ENCODE results near the gene FAM171A1. TPM values are rescaled to one million over a fixed set of nuclear protein-coding genes. Genes with fewer than 3 reads are reported as not detected.
"Not testable (repeated sequence)": the region's sequence is repeated elsewhere in the genome, so short reads cannot be mapped to it uniquely, and the experiment has no call there.

Gene FAM171A1
- total and polyA plus RNA-seq, 2 donors (not counting 3 experiments of a cell fraction or from before 2014, with no cell fraction given) = 56.3 to 75.8 TPM

GRCh38 chr10:15411010-15411409 is 39.9 kb upstream of the FAM171A1 start:
- H3K4me3 ChIP-seq (replicated peaks in 1 of 3; ENCODE audit: insufficient read depth in 1 of 3, low read depth in 1 of 3, low read length in 3 of 3) = no peak overlapping the region

GRCh38 chr10:15409350-15409749 is 38.3 kb upstream of the FAM171A1 start:
- H3K79me2 ChIP-seq (ENCODE audit: control insufficient read depth, insufficient read depth, low read length); H2AFZ ChIP-seq (ENCODE audit: low read depth, low read length); DNase-seq (ENCODE audit: low read depth, low spot score); H3K9ac ChIP-seq (replicated peaks; ENCODE audit: extremely low read depth, insufficient read depth, low read length); H3K4me1 ChIP-seq (ENCODE audit: control insufficient read depth, extremely low read depth, insufficient read depth, low read length); intact Hi-C loops (cut with micrococcal nuclease); H3K9me1 ChIP-seq (replicated peaks; ENCODE audit: control insufficient read depth, extremely low read depth, insufficient read depth, low read length); POLR2A ChIA-PET; H3K27me3 ChIP-seq (ENCODE audit: control insufficient read depth in 2 of 2, insufficient read depth in 2 of 2, low read length in 2 of 2); BruUV-seq (replicated peaks); H3K4me2 ChIP-seq (ENCODE audit: insufficient read depth, low read length); H3K4me3 ChIP-seq (replicated peaks in 1 of 3; ENCODE audit: insufficient read depth in 1 of 3, low read depth in 1 of 3, low read length in 3 of 3); H3K36me3 ChIP-seq (ENCODE audit: control insufficient read depth in 2 of 2, extremely low read depth in 1 of 2, insufficient read depth in 2 of 2, low read length in 2 of 2); FAIRE-seq; dilution Hi-C loops (cut with MboI; ENCODE audit: extremely low pct_ligation_motif_present, low sequenced_read_pairs); CTCF ChIA-PET; H3K27ac ChIP-seq (ENCODE audit: insufficient read depth, low read depth, low read length); H3K9me3 ChIP-seq (replicated peaks; ENCODE audit: control insufficient read depth, insufficient read depth, low read length); H4K20me1 ChIP-seq (replicated peaks; ENCODE audit: control insufficient read depth, extremely low read depth, insufficient read depth, low read length): not testable (repeated sequence)

More at GRCh38 chr10:15411010-15411409, 39.9 kb upstream of the FAM171A1 start:
- POLR2A ChIA-PET = no interaction called here
- no peaks in the 10 kb centered on the region for H4K20me1 ChIP-seq (replicated peaks; ENCODE audit: control insufficient read depth, extremely low read depth, insufficient read depth, low read length)
- H3K27me3 ChIP-seq (ENCODE audit: control insufficient read depth in 2 of 2, insufficient read depth in 2 of 2, low read length in 2 of 2) = peaks cover 0 to 5% of the 10 kb centered on the region in 2 experiments
- intact Hi-C loops (cut with micrococcal nuclease) (no loop called here), dilution Hi-C loops (cut with MboI; ENCODE audit: extremely low pct_ligation_motif_present, low sequenced_read_pairs) (no loop called here)
- H3K4me1 ChIP-seq (ENCODE audit: control insufficient read depth, extremely low read depth, insufficient read depth, low read length) = no peaks in the 10 kb centered on the region
- no TSS peak for BruUV-seq (replicated peaks)
- CTCF ChIA-PET = interaction anchor here (1.4 to 1.6 kb wide), 2 partner anchors 9 to 40 kb away, joined by 3 to 5 read pairs; partner anchors contain the start of gene FAM171A1
- no peaks in the 10 kb centered on the region for H3K79me2 ChIP-seq (ENCODE audit: control insufficient read depth, insufficient read depth, low read length)
- H3K36me3 ChIP-seq (ENCODE audit: control insufficient read depth in 2 of 2, extremely low read depth in 1 of 2, insufficient read depth in 2 of 2, low read length in 2 of 2) = no peaks in the 10 kb centered on the region
- H3K4me2 ChIP-seq (ENCODE audit: insufficient read depth, low read length) = no peak overlapping the region
- no peaks in the 10 kb centered on the region for H3K9me3 ChIP-seq (replicated peaks; ENCODE audit: control insufficient read depth, insufficient read depth, low read length)
- FAIRE-seq = no peak
- no peaks in the 10 kb centered on the region for H3K9me1 ChIP-seq (replicated peaks; ENCODE audit: control insufficient read depth, extremely low read depth, insufficient read depth, low read length)
- H2AFZ ChIP-seq (ENCODE audit: low read depth, low read length) = no peak overlapping the region
- H3K27ac ChIP-seq (ENCODE audit: insufficient read depth, low read depth, low read length) = no peak overlapping the region
- TF ChIP-seq CTCF (IDR thresholded peaks at IDR 0.05; ENCODE audit: extremely low read depth in 1 of 2, insufficient read depth in 1 of 2, low read depth in 1 of 2, low read length in 2 of 2) (no peak), GATA2 (IDR thresholded peaks at IDR 0.05; ENCODE audit: insufficient read depth, insufficient read length, low read depth, low read length) (no peak), MYC (IDR thresholded peaks at IDR 0.05; ENCODE audit: low read depth, low read length) (no peak), POLR2AphosphoS5 (IDR thresholded peaks at IDR 0.05; ENCODE audit: insufficient read depth, low read depth, low read length) (no peak), MAX (IDR thresholded peaks at IDR 0.05; ENCODE audit: insufficient read depth, insufficient read length) (no peak), POLR2A (IDR thresholded peaks at IDR 0.05; ENCODE audit: low read depth, low read length) (no peak), FOS (IDR thresholded peaks at IDR 0.05; ENCODE audit: borderline replicate concordance, insufficient read depth, low read length) (no peak), JUN (IDR thresholded peaks at IDR 0.05; ENCODE audit: borderline replicate concordance, insufficient read depth, insufficient read length, low read depth) (no peak), EZH2 (IDR thresholded peaks at IDR 0.05; ENCODE audit: borderline replicate concordance, low read depth, low read length, severe bottlenecking) (no peak)
- DNase-seq (ENCODE audit: low read depth, low spot score) = peak; percentile 26
- no peak overlapping the region for H3K9ac ChIP-seq (replicated peaks; ENCODE audit: extremely low read depth, insufficient read depth, low read length)

Measured in endothelial cell of umbilical vein (primary cell).